ENCODE data around the gene AFF4.

- TF ChIP-seq, protein P1, sequence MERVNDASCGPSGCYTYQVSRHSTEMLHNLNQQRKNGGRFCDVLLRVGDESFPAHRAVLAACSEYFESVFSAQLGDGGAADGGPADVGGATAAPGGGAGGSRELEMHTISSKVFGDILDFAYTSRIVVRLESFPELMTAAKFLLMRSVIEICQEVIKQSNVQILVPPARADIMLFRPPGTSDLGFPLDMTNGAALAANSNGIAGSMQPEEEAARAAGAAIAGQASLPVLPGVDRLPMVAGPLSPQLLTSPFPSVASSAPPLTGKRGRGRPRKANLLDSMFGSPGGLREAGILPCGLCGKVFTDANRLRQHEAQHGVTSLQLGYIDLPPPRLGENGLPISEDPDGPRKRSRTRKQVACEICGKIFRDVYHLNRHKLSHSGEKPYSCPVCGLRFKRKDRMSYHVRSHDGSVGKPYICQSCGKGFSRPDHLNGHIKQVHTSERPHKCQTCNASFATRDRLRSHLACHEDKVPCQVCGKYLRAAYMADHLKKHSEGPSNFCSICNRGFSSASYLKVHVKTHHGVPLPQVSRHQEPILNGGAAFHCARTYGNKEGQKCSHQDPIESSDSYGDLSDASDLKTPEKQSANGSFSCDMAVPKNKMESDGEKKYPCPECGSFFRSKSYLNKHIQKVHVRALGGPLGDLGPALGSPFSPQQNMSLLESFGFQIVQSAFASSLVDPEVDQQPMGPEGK (CRISPR knock-in tag; IDR thresholded peaks at IDR 0.05; ENCODE audit: borderline replicate concordance), result no peak
- no peak for TF ChIP-seq ZFP30 (CRISPR knock-in tag; IDR thresholded peaks at IDR 0.05)
- no peak for TF ChIP-seq SNAI2 (CRISPR knock-in tag; IDR thresholded peaks at IDR 0.05)
- TF ChIP-seq OSR1 (CRISPR knock-in tag; IDR thresholded peaks at IDR 0.05), result no peak
- no peak for TF ChIP-seq ZFP3 (CRISPR knock-in tag; IDR thresholded peaks at IDR 0.05)
- TF ChIP-seq, protein P2, sequence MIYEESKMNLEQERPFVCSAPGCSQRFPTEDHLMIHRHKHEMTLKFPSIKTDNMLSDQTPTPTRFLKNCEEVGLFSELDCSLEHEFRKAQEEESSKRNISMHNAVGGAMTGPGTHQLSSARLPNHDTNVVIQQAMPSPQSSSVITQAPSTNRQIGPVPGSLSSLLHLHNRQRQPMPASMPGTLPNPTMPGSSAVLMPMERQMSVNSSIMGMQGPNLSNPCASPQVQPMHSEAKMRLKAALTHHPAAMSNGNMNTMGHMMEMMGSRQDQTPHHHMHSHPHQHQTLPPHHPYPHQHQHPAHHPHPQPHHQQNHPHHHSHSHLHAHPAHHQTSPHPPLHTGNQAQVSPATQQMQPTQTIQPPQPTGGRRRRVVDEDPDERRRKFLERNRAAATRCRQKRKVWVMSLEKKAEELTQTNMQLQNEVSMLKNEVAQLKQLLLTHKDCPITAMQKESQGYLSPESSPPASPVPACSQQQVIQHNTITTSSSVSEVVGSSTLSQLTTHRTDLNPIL (CRISPR knock-in tag; IDR thresholded peaks at IDR 0.05; ENCODE audit: low read depth), result no peak
Observed at GRCh38 chr5:132836852-132837251, 126.6 kb downstream of the AFF4 start.
